Measurements from ENCODE around the gene PRMT7. TPM values are rescaled to one million over a fixed set of nuclear protein-coding genes. Genes with fewer than 3 reads are reported as not detected.
A peak's percentile ranks its signal among the peaks of the same experiment; 100 is the strongest.

PRMT7 gene
- total RNA-seq, 4 donors from 2014 or later: 11.5 to 34.9 (median 27.4) TPM

DNA sequence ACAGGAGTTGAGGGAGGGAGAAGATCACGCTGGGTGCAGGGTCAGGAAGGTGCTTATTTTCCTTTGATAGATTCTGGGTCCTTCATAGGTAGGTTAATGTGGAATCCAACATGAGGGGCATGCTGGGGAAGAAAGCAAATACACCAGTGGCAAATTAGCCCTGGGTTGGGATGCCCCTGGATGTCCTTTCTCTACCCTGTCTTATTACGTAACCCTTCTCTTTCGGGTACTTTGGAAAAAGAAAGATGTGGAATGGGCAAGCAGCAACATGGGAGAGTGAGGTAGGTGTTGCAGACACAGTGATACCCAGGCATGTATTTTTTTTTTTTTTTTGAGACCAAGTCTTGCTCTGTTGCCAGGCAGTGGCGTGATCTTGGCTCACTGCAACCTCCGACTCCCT is 37.4 kb upstream of the PRMT7 start:
- WGBS, 2 donors (ENCODE audit: low coverage in 1 of 2): 60 to 92% methylated on average over 1 to 5 of the region's 5 CpGs
- Histone ChIP-seq H3K27me3 (no peaks in the 10 kb centered on the region), H3K9me3 (no peaks in the 10 kb centered on the region), H3K27ac (no peak overlapping the region), H3K4me3 (no peak overlapping the region), H3K4me1 (peaks cover 0 to 95% (median 13%) of the 10 kb centered on the region in 3 donors), H3K36me3 (peaks cover 0 to 29% of the 10 kb centered on the region in 2 donors)
- no peak for ATAC-seq
- no peak for TF ChIP-seq POLR2A (IDR thresholded peaks at IDR 0.05)
- TF ChIP-seq EP300 (IDR thresholded peaks at IDR 0.05): no peak
- no peak for TF ChIP-seq POLR2AphosphoS5 (IDR thresholded peaks at IDR 0.05)
- no peak for TF ChIP-seq CTCF (IDR thresholded peaks at IDR 0.05)

DNA sequence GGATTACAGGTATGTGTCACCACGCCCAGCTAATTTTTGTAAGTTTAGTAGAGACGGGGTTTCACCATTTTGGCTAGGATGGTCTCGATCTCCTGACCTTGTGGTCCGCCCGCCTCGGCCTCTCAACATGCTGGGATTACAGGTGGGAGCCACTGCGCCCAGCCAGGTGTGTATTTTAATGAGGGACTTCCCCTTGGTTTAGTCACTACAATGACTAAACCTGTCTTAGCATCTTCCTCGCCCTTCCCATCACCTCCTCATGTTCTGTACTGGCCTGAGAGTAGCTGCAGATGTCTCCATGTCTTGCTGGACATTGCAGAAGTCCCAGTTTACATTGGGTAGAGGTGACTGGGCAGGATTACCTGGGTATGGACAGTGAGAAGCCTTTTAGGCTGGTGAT is 36.9 kb upstream of the PRMT7 start:
- WGBS, 2 donors (ENCODE audit: low coverage in 1 of 2): 80 to 95% methylated on average over 1 to 8 of the region's 8 CpGs
- H3K27ac ChIP-seq: peak overlapping the region in 1 of 4 donors; percentile 78
- no peaks in the 10 kb centered on the region for H3K27me3 ChIP-seq
- TF ChIP-seq POLR2A (IDR thresholded peaks at IDR 0.05): no peak
- TF ChIP-seq CTCF (IDR thresholded peaks at IDR 0.05): no peak
- no peak for TF ChIP-seq POLR2AphosphoS5 (IDR thresholded peaks at IDR 0.05)
- no peak for TF ChIP-seq EP300 (IDR thresholded peaks at IDR 0.05)
- no peak overlapping the region for H3K4me3 ChIP-seq
- H3K9me3 ChIP-seq: no peaks in the 10 kb centered on the region
- peaks cover 0 to 90% (median 13%) of the 10 kb centered on the region in 3 donors for H3K4me1 ChIP-seq
- H3K36me3 ChIP-seq: peaks cover 0 to 32% of the 10 kb centered on the region in 2 donors
- ATAC-seq: no peak

DNA sequence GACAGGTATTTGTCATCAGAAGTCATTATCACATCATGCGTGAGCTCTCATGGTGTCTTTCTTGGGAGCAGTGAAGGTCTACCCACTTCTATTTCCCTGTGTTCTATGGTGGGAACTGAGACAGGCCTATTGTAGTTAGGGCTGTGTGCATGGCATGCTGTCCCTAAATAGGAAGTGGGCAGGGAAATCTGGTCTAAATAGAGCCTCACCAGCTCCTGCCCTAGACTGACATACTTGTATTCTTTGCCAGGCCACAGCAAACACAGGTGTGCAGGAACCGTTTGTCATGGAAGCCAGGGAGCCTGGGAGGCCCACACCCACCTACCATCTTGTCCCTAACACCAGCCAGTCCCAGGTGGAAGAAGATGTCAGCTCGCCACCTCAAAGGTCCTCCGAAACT is 36.4 kb upstream of the PRMT7 start:
- peak overlapping the region in 2 of 4 donors; percentile 29 to 78 for H3K27ac ChIP-seq
- no peak for TF ChIP-seq POLR2AphosphoS5 (IDR thresholded peaks at IDR 0.05)
- no peak for TF ChIP-seq CTCF (IDR thresholded peaks at IDR 0.05)
- TF ChIP-seq EP300 (IDR thresholded peaks at IDR 0.05): no peak
- no peak for TF ChIP-seq POLR2A (IDR thresholded peaks at IDR 0.05)
- ATAC-seq: no peak

DNA sequence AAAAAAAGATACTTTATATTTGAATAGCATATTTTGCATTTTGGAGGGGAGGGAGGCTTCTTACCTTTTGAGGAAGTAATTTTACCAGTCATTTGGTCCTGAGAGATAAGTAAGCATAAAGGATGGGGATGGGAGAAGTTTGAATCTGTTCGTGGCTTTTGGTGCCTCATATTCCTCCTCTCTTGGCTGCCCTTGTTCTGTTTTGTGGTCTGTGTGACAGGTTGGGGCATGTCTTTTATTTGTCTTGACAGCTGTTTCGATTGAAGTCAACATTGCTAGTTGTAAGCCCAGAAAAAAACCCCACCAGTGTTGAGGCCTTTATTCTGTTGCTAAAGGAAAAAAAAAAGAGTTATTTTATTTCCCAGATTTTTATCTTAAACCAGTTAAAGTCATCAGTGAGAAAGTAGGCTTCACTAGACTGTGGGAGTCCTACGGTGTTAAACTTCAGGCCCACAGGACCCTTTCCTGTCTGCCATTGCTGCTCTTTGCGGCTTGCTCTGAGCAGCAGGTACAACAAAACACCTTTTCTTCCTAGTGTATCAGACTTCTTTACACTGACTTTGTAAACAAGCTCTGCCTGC is 35.1 kb upstream of the PRMT7 start:
- WGBS, 2 donors (ENCODE audit: low coverage in 1 of 2): 18 to 36% methylated on average over 3 to 4 of the region's 4 CpGs
- H3K9me3 ChIP-seq: no peaks in the 10 kb centered on the region
- H3K27me3 ChIP-seq: no peaks in the 10 kb centered on the region
- peak overlapping the region in 3 of 4 donors; percentile 70 to 78 (median 74) for H3K27ac ChIP-seq
- H3K4me3 ChIP-seq: no peak overlapping the region
- H3K36me3 ChIP-seq: peaks cover 0 to 43% of the 10 kb centered on the region in 2 donors
- TF ChIP-seq CTCF (IDR thresholded peaks at IDR 0.05) (no peak), POLR2AphosphoS5 (IDR thresholded peaks at IDR 0.05) (no peak), POLR2A (IDR thresholded peaks at IDR 0.05) (no peak), EP300 (IDR thresholded peaks at IDR 0.05) (no peak)
- no peak for ATAC-seq
- peaks cover 0 to 76% (median 13%) of the 10 kb centered on the region in 3 donors for H3K4me1 ChIP-seq

More for the DNA sequence above, 36.4 kb upstream of the PRMT7 start:
- Histone ChIP-seq H3K9me3 (no peaks in the 10 kb centered on the region), H3K4me1 (peaks cover 0 to 86% (median 13%) of the 10 kb centered on the region in 3 donors), H3K36me3 (peaks cover 0 to 37% of the 10 kb centered on the region in 2 donors), H3K4me3 (no peak overlapping the region), H3K27me3 (no peaks in the 10 kb centered on the region)
- 100% methylated on average over 1 of the region's 4 CpGs; no CpG with 5 or more reads in 1 of the 2 donors for WGBS, 2 donors (ENCODE audit: low coverage in 1 of 2)

GRCh38 chr16:68276223-68276622 is 34.6 kb upstream of the PRMT7 start:
- Histone ChIP-seq H3K4me3 (no peak overlapping the region), H3K9me3 (no peaks in the 10 kb centered on the region), H3K27me3 (no peaks in the 10 kb centered on the region), H3K27ac (peak overlapping the region; percentile 9 to 78 (median 72)), H3K36me3 (peaks cover 0 to 48% of the 10 kb centered on the region in 2 donors), H3K4me1 (peaks cover 0 to 74% (median 11%) of the 10 kb centered on the region in 3 donors)
- 46% methylated on average over 3 of the region's 3 CpGs for WGBS, 2 donors (ENCODE audit: low coverage in 1 of 2)
- peak; percentile 50 for ATAC-seq
- TF ChIP-seq CTCF (IDR thresholded peaks at IDR 0.05) (no peak), POLR2AphosphoS5 (IDR thresholded peaks at IDR 0.05) (no peak), EP300 (IDR thresholded peaks at IDR 0.05) (no peak), POLR2A (IDR thresholded peaks at IDR 0.05) (no peak)

Data from gastroesophageal sphincter (tissue), 4 donors.